Activated CD4-positive, alpha-beta T cell treated with anti-CD3 and anti-CD28 coated beads, Interleukin-2, amount 50 U/mL, for 16 hours (primary cell): ENCODE data around the gene GPR17.

Experiments used
- DNase-seq: peaks from one replicate; pipeline ENCODE4 v3.0.0-alpha.2; 2020

Gene GPR17, protein sequence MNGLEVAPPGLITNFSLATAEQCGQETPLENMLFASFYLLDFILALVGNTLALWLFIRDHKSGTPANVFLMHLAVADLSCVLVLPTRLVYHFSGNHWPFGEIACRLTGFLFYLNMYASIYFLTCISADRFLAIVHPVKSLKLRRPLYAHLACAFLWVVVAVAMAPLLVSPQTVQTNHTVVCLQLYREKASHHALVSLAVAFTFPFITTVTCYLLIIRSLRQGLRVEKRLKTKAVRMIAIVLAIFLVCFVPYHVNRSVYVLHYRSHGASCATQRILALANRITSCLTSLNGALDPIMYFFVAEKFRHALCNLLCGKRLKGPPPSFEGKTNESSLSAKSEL

GRCh38 chr2:127645395-127646291 lies at the start of gene GPR17:
Gene GPR17, plus strand, starts transcription at chr2:127646153. Its CDS starts 4,583 bp downstream, at chr2:127650736.
- no peak for DNase-seq

- DNase-seq: no peak
These were observed 49.5 kb upstream of the GPR17 start for GRCh38 chr2:127596311-127597045.

GRCh38 chr2:127597046-127597983 lies 48.6 kb upstream of the GPR17 start:
- DNase-seq: no peak

- peak; percentile 21 for DNase-seq
These were observed 48.0 kb upstream of the GPR17 start for GRCh38 chr2:127597984-127598380.

GRCh38 chr2:127598711-127599110 lies 47.2 kb upstream of the GPR17 start:
- DNase-seq: no peak

DNA sequence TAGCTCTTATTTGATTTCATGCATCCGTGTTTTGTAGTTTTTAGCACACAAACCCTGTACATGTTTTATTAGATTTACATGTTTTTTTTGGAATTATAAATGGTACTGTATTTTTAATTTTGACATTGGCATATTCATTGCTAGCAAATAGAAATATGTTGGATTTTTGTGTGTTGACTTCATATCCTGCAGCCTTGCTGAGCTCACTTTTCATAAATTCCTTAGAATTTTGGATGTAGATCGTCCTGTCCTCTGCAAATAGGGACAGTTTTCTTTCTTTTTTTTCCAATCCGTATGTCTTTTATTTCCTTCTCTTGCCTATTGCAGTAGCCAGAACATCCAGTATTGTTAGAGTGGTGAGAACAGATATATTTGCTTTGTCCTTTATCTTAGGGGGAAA lies 46.7 kb upstream of the GPR17 start:
- no peak for DNase-seq

DNA sequence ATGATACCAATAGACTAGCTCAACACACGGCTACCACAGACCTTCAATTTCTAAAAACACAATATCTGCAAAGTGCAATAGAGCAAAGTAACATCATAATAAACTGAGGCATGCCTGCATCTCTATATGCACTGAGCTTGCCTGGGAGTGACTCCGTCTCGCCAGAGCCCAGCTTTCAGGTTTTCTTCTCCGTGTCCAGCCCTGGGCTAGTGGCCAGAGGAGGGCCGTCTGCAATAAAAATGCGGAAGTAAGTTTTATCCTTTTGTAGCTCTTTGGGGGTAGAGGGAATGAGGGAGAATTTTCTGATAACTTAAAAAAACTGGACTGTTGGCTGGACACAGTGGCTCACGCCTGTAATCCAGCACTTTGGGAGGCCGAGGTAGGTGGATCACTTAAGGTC lies 41.0 kb upstream of the GPR17 start:
- no peak for DNase-seq

GRCh38 chr2:127605691-127606263 lies 40.2 kb upstream of the GPR17 start:
- DNase-seq: no peak

DNA sequence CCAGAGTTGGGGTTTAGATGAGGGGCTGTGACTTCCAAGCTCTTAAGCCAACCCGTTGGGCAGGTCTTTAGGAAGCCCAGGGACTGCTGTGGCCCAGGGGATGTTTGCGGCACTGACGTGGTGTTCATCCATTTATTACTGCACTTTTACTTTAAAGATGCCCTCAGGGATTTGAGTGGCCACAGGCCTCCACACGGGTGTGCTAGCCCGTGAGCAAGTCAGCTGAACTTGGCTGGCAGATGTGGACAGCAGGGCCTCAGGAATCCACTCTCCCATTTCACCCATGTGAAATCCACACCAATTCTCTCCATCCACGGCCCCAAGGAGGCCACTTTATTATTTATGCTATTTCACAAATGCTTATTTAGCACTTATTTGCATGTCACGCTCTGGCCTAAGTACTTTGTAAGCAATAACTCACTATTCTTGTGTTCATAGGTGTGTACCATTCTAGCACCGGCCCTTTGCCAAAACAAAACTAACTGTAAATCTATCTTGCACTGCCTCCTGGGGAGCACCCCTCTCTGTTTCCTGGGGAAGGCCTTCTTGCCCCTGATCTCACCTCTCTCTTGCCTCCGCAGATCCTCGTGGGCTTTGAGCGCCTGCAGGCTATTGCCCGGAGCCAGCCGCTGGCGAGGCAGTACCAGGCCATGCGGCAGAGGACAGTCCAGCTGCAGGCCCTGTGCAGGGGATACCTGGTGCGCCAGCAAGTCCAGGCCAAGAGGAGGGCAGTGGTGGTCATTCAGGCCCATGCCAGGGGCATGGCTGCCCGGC lies 39.1 kb upstream of the GPR17 start:
- DNase-seq: no peak

DNA sequence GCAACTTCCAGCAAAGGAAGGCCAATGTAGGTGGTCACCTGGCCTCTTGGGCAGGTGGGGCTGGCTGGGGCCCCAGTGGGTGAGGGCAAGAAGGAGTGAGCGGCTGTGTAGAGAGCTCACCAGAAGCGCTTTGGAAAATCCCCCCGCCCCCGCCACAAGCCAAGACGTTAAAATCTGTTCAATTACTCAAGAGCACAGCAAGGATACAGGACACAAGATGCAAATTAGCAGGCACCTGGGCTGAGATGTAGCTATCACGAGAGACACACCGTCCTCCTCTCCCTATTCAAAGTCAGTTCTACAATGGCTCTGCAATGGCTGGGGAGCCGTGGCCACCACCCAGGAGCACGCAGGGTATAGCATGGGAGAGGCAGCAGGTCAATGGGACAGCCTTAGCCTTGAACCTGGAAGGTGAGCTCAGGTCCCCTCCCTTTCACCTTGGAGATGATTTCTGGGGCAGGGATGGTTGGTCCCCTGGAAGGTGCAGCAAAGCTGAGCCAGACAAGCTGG lies 38.5 kb upstream of the GPR17 start:
- no peak for DNase-seq

GRCh38 chr2:127608061-127609030 lies 37.6 kb upstream of the GPR17 start:
- no peak for DNase-seq

- DNase-seq: no peak
These were observed 36.8 kb upstream of the GPR17 start for GRCh38 chr2:127609031-127609751.

- DNase-seq: no peak
These were observed 36.1 kb upstream of the GPR17 start for GRCh38 chr2:127609818-127610217.

GRCh38 chr2:127610561-127610960 lies 35.4 kb upstream of the GPR17 start:
- no peak for DNase-seq

DNA sequence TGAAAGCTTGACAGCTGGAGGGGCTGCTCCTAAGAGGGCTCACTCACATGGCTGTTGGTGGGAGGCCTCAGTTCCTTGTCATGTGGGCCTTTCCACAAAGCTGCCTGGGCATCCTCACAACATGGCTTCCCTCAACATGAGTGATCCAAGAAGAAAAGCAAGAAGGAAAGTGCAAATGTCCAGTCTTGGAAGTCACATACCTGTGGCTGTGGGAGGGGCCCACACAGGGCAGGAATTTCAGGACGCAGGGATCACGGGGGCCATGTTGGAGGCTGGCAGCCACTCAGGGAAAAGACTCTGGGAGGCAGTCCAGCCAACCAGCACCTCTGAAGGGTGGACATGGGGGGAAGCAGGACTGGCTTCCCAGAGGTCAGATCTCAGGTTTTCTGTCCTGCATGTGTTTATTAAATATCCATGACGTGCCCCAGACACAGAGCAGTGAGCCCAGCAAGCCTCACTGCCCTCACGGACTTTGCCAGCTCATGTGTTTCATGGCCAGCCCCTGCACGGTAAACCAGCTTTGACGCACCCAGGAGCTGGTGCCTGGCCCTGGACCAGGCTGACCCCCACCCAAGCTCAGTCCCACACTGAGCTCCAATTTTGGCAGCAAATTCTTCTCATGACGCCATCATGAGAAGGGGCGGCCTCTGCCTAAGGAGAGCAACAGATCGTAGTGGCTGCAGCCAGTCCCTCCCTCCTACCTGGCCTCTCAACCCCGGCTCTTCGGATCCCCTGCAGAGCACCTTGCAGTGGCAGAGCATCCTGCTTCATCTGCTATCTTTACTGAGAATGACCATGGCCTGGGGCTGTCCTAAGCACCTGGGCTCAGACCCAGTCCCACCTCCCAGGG lies 34.7 kb upstream of the GPR17 start:
- no peak for DNase-seq

DNA sequence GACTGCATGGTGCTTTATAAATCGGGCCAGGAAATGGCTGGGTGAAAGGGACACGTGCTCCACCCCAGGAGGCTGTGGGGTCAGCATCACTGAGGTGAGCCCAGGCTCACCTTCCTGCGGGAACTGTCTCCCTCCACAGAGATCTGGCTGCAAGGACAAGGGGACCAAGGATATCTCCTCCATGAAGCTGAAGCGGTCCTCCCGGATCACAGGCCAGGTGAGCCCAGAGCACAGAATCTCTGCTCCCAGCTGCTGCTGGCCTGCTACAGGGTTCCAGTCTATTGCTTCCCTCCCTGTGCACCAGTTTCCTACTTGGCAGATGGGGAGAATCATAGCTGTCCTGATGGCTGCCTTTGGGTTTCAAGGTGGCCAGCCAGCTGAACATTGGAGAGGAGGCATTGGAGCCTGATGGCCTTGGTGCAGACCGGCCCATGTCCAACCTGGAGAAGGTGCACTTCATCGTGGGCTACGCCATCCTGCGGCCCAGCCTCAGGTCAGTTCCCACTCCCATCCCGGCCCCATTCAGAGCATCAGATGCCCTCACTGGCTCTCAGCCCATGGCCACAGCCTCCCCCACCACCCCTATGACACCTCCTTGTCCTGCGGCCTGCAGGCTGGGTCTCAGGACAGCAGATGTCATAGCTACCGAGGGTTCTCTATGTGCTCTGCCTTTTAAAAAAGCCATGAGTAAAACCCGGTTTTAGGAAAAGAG lies 33.7 kb upstream of the GPR17 start:
- DNase-seq: no peak

- DNase-seq: no peak
These were observed 31.7 kb upstream of the GPR17 start for GRCh38 chr2:127614246-127614645.
